GM13977 (cell line): Measurements from ENCODE around the gene KRTAP5-10.
"Not testable (repeated sequence)": the region's sequence is repeated elsewhere in the genome, so short reads cannot be mapped to it uniquely, and the experiment has no call there.

Source experiments
- DNase-seq: peaks from one replicate; pipeline ENCODE4 v3.0.0; 2012; ENCODE audit warnings: low spot score
- CTCF ChIP-seq: IDR thresholded peaks from 2 replicates; pipeline ENCODE4 v1.5.1; 2012; ENCODE audit warnings: mild to moderate bottlenecking, control low read depth; ENCODE audit not compliant: insufficient read depth; ENCODE audit errors: extremely low read depth, missing control alignments
- in situ Hi-C: fragments of 300-500 bp; cut with MboI; formaldehyde crosslinking; loops from one replicate; pipeline ENCODE4 v1.12.0; 2022; ENCODE audit warnings: low sequenced_read_pairs, low pct_unique_long_range_greater_than_20kb, mixed read lengths, inconsistent platforms; ENCODE audit not compliant: unreplicated experiment

KRTAP5-10 gene

GRCh38 chr11:71538666-71538990 is 26.7 kb upstream of the KRTAP5-10 start:
- TF ChIP-seq CTCF, result no peak
- DNase-seq, result no peak
- in situ Hi-C loops, result no loop called here

GRCh38 chr11:71539017-71539416 is 26.3 kb upstream of the KRTAP5-10 start:
- no peak for TF ChIP-seq CTCF
- in situ Hi-C loops, result no loop called here
- DNase-seq, result no peak

GRCh38 chr11:71539971-71540370 is 25.4 kb upstream of the KRTAP5-10 start:
- peak; percentile 69 for DNase-seq
- in situ Hi-C loops, result not testable (repeated sequence)

- in situ Hi-C loops, result not testable (repeated sequence)
- DNase-seq, result peak; percentile 60
Measured at GRCh38 chr11:71540521-71541304, 24.6 kb upstream of the KRTAP5-10 start.

GRCh38 chr11:71542382-71542781 is 23.0 kb upstream of the KRTAP5-10 start:
- in situ Hi-C loops, result no loop called here
- no peak for TF ChIP-seq CTCF
- no peak for DNase-seq

- TF ChIP-seq CTCF, result no peak
- DNase-seq, result no peak
- in situ Hi-C loops, result no loop called here
Measured at GRCh38 chr11:71542879-71543777, 22.2 kb upstream of the KRTAP5-10 start.

GRCh38 chr11:71543866-71544265 is 21.5 kb upstream of the KRTAP5-10 start:
- no peak for TF ChIP-seq CTCF
- DNase-seq, result no peak
- in situ Hi-C loops, result no loop called here
